Epithelial cell of esophagus (primary cell): ENCODE measurements around the gene FAF1.

Experiments
- DNase-seq: peaks from one replicate; pipeline ENCODE4 v3.0.0; 2010; ENCODE audit warnings: low read depth
- H3K4me3 ChIP-seq: 2 replicates; pipeline ENCODE4 v1.5.1; 2011; ENCODE audit warnings: mild to moderate bottlenecking, low read length, control low read depth
- TF ChIP-seq, protein P1 (sequence below): IDR thresholded peaks from 2 replicates; pipeline ENCODE4 v1.5.1; 2011; ENCODE audit warnings: low read depth, mild to moderate bottlenecking, low read length, control low read depth, inconsistent platforms; ENCODE audit not compliant: insufficient read depth; ENCODE audit errors: missing control alignments

FAF1 gene

DNA sequence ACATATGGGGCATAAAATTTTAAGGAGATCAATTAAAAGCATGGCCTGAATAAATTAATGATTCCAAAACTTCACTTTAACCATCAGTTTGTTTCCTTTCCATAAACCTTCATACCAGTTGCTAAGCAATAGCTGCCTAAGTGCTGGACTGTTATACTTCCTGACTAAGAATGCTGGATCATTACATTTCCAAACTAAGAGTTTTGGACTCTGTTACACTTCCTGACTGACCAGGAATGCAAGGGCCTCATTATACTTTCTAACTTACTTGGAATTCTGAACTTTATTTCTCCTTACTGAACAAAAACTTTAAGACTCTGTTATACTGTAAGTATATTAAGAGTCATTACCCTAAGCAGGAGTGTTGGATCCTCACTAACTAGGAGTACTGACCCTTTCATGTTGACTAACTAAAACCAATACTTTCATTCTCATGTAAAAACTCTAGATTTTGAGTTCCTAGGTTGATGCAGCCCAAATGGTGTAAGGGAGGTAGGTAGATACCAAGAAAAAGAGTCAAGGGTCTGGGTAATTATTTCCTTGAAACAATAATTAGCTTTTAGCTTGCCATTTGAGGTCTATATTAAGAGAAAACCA lies 118.2 kb downstream of the FAF1 start:
- TF ChIP-seq, protein P1, sequence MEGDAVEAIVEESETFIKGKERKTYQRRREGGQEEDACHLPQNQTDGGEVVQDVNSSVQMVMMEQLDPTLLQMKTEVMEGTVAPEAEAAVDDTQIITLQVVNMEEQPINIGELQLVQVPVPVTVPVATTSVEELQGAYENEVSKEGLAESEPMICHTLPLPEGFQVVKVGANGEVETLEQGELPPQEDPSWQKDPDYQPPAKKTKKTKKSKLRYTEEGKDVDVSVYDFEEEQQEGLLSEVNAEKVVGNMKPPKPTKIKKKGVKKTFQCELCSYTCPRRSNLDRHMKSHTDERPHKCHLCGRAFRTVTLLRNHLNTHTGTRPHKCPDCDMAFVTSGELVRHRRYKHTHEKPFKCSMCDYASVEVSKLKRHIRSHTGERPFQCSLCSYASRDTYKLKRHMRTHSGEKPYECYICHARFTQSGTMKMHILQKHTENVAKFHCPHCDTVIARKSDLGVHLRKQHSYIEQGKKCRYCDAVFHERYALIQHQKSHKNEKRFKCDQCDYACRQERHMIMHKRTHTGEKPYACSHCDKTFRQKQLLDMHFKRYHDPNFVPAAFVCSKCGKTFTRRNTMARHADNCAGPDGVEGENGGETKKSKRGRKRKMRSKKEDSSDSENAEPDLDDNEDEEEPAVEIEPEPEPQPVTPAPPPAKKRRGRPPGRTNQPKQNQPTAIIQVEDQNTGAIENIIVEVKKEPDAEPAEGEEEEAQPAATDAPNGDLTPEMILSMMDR = no peak
- no peak overlapping the region for H3K4me3 ChIP-seq
- no peak for DNase-seq

DNA sequence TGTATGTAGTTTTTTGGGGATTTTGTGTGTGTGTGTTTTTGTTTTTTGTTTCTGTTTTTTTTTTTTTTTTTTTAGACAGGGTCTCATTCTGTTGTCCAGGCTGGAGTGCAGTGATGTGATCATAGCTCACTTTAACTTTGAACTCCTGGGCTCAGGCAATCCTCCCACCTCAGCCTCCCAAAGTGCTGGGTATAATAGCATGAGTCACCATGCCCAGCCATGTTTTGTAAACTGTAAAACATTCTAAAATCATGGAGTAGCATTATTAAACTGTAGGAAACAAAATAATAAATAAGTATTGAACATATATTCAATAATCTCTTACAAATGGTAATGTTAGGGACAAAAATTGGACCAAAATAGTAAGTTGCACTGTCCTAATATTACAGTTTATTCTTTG lies 124.0 kb downstream of the FAF1 start:
- no peak for DNase-seq
- no peak overlapping the region for H3K4me3 ChIP-seq
- TF ChIP-seq, protein P1 = no peak

DNA sequence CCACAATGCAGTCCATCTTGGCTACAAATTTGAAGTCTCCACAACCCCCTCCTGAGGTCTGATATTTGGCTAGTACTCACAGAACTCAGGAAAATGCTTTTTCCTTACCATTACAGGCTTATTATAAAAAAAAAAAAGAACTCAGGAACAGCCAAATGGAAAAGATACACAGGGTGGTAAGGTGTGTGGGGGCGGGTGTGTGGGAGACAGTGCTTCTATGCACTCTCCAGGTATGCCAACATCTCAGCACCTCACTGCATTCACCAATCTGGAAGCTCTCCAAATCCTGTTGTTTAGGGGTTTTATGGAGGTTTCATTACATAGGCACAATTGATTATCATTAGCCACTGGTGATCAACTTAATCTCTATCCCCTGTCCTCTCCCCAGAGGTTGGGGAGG lies 126.9 kb downstream of the FAF1 start:
- DNase-seq = no peak
- TF ChIP-seq, protein P1 = no peak
- no peak overlapping the region for H3K4me3 ChIP-seq

DNA sequence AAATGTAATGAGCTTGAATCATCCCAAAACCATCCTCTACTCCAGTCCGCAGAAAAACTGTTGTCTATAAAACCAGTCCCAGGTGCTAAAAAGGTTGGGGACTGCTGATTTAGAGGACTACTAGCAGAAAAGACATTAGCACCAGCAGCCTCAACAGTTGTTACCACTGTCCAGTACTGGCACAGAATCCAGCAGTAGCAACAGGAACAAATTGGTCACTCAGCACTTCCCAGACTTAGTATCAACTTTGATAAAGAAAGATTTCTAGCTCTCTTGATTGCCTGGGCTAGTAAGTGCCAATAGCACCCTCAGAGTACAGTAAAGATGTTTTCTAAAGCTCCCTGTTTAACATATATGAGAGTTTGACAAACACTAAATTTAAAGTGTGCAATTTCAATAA lies 127.9 kb downstream of the FAF1 start:
- DNase-seq = no peak
- no peak overlapping the region for H3K4me3 ChIP-seq
- TF ChIP-seq, protein P1 = no peak

DNA sequence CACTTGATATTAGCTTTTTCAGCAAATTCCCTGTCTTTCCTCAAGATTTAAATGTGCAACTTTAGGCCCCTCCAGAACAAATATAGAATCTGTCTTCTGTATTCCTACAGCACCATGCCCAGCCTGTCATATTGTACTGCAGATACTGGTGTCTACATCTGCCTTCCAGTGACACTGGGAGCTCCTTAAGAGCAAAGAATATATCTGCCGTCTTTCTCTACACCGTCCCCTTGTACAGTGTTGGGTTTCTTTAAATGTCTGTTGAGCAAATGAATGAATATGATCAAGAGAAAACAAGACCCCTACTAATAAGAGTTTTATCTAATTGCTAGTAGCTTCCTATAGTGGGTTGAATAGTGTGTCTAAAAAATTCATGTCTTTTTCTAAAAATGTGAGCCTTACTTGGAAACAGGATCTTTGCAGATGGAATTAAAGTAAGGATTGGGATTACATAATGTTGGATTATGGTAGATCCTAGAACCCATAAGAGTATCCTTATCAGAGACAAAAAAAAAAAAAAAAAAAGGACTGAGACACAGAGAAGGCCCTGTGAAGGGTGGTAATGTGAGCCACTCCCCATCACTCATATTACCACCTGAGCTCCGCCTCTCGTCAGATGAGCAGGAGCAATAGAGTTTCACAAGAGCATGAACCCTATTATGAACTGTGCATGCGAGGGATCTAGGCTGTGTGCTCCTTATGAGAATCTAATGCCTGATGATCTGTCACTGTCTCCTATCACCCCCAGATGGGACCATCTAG lies 128.6 kb downstream of the FAF1 start:
- no peak for DNase-seq
- TF ChIP-seq, protein P1 = no peak
- no peak overlapping the region for H3K4me3 ChIP-seq

DNA sequence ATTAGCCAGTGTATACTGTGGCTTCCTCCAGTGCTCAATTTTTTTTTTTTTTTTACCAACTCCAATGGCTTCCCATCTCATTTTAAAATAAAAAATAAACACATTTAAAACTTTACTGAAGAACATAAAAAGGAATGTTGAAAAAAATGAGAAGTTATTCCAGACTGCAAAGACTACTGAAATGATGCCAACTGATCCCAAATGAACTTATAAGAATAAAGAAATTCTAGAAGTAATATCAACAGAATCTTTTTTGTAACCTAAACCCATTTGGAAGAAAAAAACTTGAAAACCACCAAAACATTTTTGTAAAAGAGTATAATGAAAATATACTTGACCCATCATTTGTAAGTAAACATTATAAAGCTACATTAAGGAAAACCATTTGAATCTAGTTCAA lies 129.4 kb downstream of the FAF1 start:
- no peak for DNase-seq
- TF ChIP-seq, protein P1 = no peak

More for the DNA sequence above, 129.4 kb downstream of the FAF1 start:
- H3K4me3 ChIP-seq = no peak overlapping the region
